ENCODE measurements around the gene TRIM71.

DNA sequence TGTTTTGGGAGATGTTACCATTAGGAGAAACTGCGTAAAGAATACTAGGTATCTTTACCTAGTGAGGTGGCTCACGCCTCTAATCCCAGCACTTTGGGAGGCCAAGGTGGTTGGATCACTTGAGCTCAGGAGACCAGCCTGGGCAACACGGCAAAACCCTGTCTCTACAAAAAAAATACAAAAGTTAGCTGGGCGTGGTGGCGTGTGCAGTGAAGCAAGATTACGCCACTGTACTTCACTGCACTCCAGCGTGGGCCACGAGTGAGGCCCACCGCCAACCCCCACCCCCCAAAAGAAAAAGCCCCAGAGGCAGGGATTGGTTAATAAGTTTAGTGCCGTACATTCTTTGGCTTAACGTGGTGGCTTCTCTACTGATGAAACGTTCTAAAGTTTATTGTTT, 23.5 kb downstream of the TRIM71 start:
- TF ChIP-seq, protein P1, sequence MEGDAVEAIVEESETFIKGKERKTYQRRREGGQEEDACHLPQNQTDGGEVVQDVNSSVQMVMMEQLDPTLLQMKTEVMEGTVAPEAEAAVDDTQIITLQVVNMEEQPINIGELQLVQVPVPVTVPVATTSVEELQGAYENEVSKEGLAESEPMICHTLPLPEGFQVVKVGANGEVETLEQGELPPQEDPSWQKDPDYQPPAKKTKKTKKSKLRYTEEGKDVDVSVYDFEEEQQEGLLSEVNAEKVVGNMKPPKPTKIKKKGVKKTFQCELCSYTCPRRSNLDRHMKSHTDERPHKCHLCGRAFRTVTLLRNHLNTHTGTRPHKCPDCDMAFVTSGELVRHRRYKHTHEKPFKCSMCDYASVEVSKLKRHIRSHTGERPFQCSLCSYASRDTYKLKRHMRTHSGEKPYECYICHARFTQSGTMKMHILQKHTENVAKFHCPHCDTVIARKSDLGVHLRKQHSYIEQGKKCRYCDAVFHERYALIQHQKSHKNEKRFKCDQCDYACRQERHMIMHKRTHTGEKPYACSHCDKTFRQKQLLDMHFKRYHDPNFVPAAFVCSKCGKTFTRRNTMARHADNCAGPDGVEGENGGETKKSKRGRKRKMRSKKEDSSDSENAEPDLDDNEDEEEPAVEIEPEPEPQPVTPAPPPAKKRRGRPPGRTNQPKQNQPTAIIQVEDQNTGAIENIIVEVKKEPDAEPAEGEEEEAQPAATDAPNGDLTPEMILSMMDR (conservative IDR thresholded peaks at IDR 0.05 in 1 of 2, IDR thresholded peaks at IDR 0.05 in 1 of 2; ENCODE audit: extremely low read depth in 1 of 2, insufficient read depth in 1 of 2, low read depth in 1 of 2, low read length in 2 of 2) = no peak
- TF ChIP-seq EZH2 (IDR thresholded peaks at IDR 0.05; ENCODE audit: borderline replicate concordance, low read length) = no peak
